SK-N-SH treated with all-trans-retinoic acid at 6 μM for 48 hours (cell line): ENCODE measurements around the gene UQCRH.

ENCODE experiments used
- ATAC-seq: fragments of 200-7000 bp; cut with Tn5 transposase; 3 replicates; pipeline ENCODE4 v1.9.1; 2020; ENCODE audit warnings: mild to moderate bottlenecking, moderate library complexity
- ARNTL ChIP-seq: fragments of 450-650 bp; formaldehyde crosslinking; IDR thresholded peaks from 2 replicates; pipeline ENCODE4 v1.5.0; 2020; ENCODE audit warnings: low read depth, mild to moderate bottlenecking, moderate library complexity, borderline replicate concordance
- BACH2 ChIP-seq: fragments of 250-450 bp; sonication (Bioruptor Pico); IDR thresholded peaks from 2 replicates; pipeline ENCODE4 v1.9.0; 2021; ENCODE audit warnings: mild to moderate bottlenecking, borderline replicate concordance
- CREB5 ChIP-seq: fragments of 250-450 bp; sonication (Bioruptor Pico); IDR thresholded peaks from 2 replicates; pipeline ENCODE4 v1.5.1; 2020; ENCODE audit warnings: low read depth, mild to moderate bottlenecking, moderate library complexity
- CSDC2 ChIP-seq: fragments of 250-450 bp; sonication (Bioruptor Pico); IDR thresholded peaks from 2 replicates; pipeline ENCODE4 v1.5.0; 2020; ENCODE audit warnings: mild to moderate bottlenecking, moderate library complexity
- CSRNP3 ChIP-seq: fragments of 250-450 bp; sonication (Bioruptor Pico); IDR thresholded peaks from 2 replicates; pipeline ENCODE4 v1.5.1; 2021; ENCODE audit warnings: mild to moderate bottlenecking, moderate library complexity
- ESRRG ChIP-seq: fragments of 250-450 bp; sonication (Bioruptor Pico); IDR thresholded peaks from 2 replicates; pipeline ENCODE4 v1.6.1; 2021; ENCODE audit warnings: mild to moderate bottlenecking
- GLIS3 ChIP-seq: fragments of 250-450 bp; sonication (Bioruptor Pico); IDR thresholded peaks from 2 replicates; pipeline ENCODE4 v1.5.0; 2020; ENCODE audit warnings: mild to moderate bottlenecking, moderate library complexity
- ISL1 ChIP-seq: fragments of 250-450 bp; sonication (Bioruptor Pico); IDR thresholded peaks from 2 replicates; pipeline ENCODE4 v2.1.2; 2022; ENCODE audit warnings: mild to moderate bottlenecking, moderate library complexity
- OSR1 ChIP-seq: fragments of 250-450 bp; sonication (Bioruptor Pico); IDR thresholded peaks from 2 replicates; pipeline ENCODE4 v1.8.0; 2022; ENCODE audit warnings: moderate library complexity, mild to moderate bottlenecking, inconsistent platforms
- PATZ1 ChIP-seq: fragments of 250-450 bp; sonication (Bioruptor Pico); IDR thresholded peaks from 2 replicates; pipeline ENCODE4 v1.8.0; 2020; ENCODE audit warnings: mild to moderate bottlenecking, moderate library complexity, borderline replicate concordance
- POU6F1 ChIP-seq: fragments of 250-450 bp; sonication (Bioruptor Pico); IDR thresholded peaks from 2 replicates; pipeline ENCODE4 v1.8.0; 2021; ENCODE audit warnings: low read depth, mild to moderate bottlenecking, moderate library complexity, borderline replicate concordance
- PPARA ChIP-seq: fragments of 250-450 bp; sonication (Bioruptor Pico); IDR thresholded peaks from 2 replicates; pipeline ENCODE4 v1.5.0; 2020; ENCODE audit warnings: mild to moderate bottlenecking, borderline replicate concordance
- RARB ChIP-seq: fragments of 250-450 bp; sonication (Bioruptor Pico); IDR thresholded peaks from 2 replicates; pipeline ENCODE4 v1.8.0; 2021; ENCODE audit warnings: mild to moderate bottlenecking, moderate library complexity
- SNAI2 ChIP-seq: fragments of 250-450 bp; sonication (Bioruptor Pico); IDR thresholded peaks from 2 replicates; pipeline ENCODE4 v1.5.0; 2020; ENCODE audit warnings: mild to moderate bottlenecking, moderate library complexity
- TCF4 ChIP-seq: fragments of 250-450 bp; sonication (Bioruptor Pico); IDR thresholded peaks from 2 replicates; pipeline ENCODE4 v1.8.0; 2021; ENCODE audit warnings: mild to moderate bottlenecking, moderate library complexity, borderline replicate concordance
- ZC3H10 ChIP-seq: fragments of 250-450 bp; sonication (Bioruptor Pico); IDR thresholded peaks from 2 replicates; pipeline ENCODE4 v1.5.1; 2021; ENCODE audit warnings: mild to moderate bottlenecking, moderate library complexity
- ZFP3 ChIP-seq: fragments of 250-450 bp; sonication (Bioruptor Pico); IDR thresholded peaks from 2 replicates; pipeline ENCODE4 v1.5.0; 2020; ENCODE audit warnings: mild to moderate bottlenecking, moderate library complexity
- ZFP30 ChIP-seq: fragments of 450-650 bp; formaldehyde crosslinking; IDR thresholded peaks from 2 replicates; pipeline ENCODE4 v1.5.0; 2022; ENCODE audit warnings: mild to moderate bottlenecking, moderate library complexity
- ZNF565 ChIP-seq: fragments of 450-650 bp; formaldehyde crosslinking; conservative IDR thresholded peaks from 2 replicates; pipeline ENCODE4 v1.5.0; 2020; ENCODE audit warnings: low read depth, mild to moderate bottlenecking, moderate library complexity
- ZNF70 ChIP-seq: fragments of 450-650 bp; formaldehyde crosslinking; IDR thresholded peaks from 2 replicates; pipeline ENCODE4 v1.5.0; 2020; ENCODE audit warnings: mild to moderate bottlenecking, moderate library complexity
- ZNF8 ChIP-seq: fragments of 450-650 bp; formaldehyde crosslinking; IDR thresholded peaks from 2 replicates; pipeline ENCODE4 v1.5.0; 2020; ENCODE audit warnings: mild to moderate bottlenecking, moderate library complexity

Gene UQCRH

GRCh38 chr1:46306159-46306530 is 2.6 kb downstream of the UQCRH start:
- TF ChIP-seq ZFP30 (CRISPR knock-in tag) (no peak), OSR1 (CRISPR knock-in tag) (no peak), PATZ1 (CRISPR knock-in tag) (no peak), POU6F1 (CRISPR knock-in tag) (no peak), BACH2 (CRISPR knock-in tag) (no peak), SNAI2 (no peak), ISL1 (CRISPR knock-in tag) (no peak), RARB (no peak), ARNTL (CRISPR knock-in tag) (no peak), CSDC2 (CRISPR knock-in tag) (no peak), CSRNP3 (CRISPR knock-in tag) (no peak), ZNF70 (CRISPR knock-in tag) (no peak), ZNF8 (CRISPR knock-in tag) (no peak), TCF4 (no peak), CREB5 (CRISPR knock-in tag) (no peak), ZC3H10 (CRISPR knock-in tag) (no peak), ZFP3 (CRISPR knock-in tag) (no peak), GLIS3 (no peak), ESRRG (CRISPR knock-in tag) (no peak)
- TF ChIP-seq, all 23 proteins: peak for 0
- ATAC-seq, result no peak

- TF ChIP-seq ZFP3 (CRISPR knock-in tag) (no peak), ESRRG (CRISPR knock-in tag) (no peak), ZFP30 (CRISPR knock-in tag) (no peak), BACH2 (CRISPR knock-in tag) (no peak), GLIS3 (no peak), CSRNP3 (CRISPR knock-in tag) (no peak)
These were observed 6.1 kb downstream of the UQCRH start for GRCh38 chr1:46309401-46310159.

GRCh38 chr1:46310321-46310720 is 6.8 kb downstream of the UQCRH start:
- no peak for TF ChIP-seq GLIS3
- TF ChIP-seq ZC3H10 (CRISPR knock-in tag), result no peak
- no peak for TF ChIP-seq ZNF565 (CRISPR knock-in tag)
- no peak for TF ChIP-seq PPARA (CRISPR knock-in tag)
- TF ChIP-seq SNAI2, result no peak
- no peak for TF ChIP-seq ZNF8 (CRISPR knock-in tag)
- TF ChIP-seq RARB, result no peak
- TF ChIP-seq POU6F1 (CRISPR knock-in tag), result no peak
- TF ChIP-seq ZFP30 (CRISPR knock-in tag), result no peak
- TF ChIP-seq ZFP3 (CRISPR knock-in tag), result no peak
- TF ChIP-seq TCF4, result no peak
- ATAC-seq, result no peak

More at GRCh38 chr1:46309401-46310159, 6.1 kb downstream of the UQCRH start:
- no peak for ATAC-seq
